ENCODE measurements around the gene EIF2S3B. TPM values are rescaled to one million over a fixed set of nuclear protein-coding genes. Genes with fewer than 3 reads are reported as not detected.
"Not testable (repeated sequence)": the region's sequence is repeated elsewhere in the genome, so short reads cannot be mapped to it uniquely, and the experiment has no call there.

The EIF2S3B gene
- 0.41 TPM for polyA plus RNA-seq

DNA sequence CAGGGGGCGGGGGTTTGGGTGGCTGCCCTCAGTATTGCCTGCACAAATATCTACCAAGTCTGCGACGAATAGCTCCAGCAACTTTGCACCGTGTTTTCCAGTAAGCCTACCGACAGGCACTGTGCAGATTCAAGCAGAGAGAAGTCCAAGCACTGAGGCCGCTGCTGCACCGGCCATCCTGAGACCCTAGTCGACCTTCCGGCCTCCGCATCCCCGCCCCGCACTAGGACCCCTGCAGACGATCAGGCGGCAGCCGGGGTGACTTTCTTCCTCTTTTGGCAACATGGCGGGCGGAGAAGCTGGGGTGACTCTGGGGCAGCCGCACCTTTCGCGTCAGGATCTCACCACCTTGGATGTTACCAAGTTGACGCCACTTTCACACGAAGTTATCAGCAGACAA is at the start of gene EIF2S3B:
Gene EIF2S3B, plus strand, starts transcription at position 271 of the 400 bp plus-strand sequence. Its CDS starts 13 bp downstream, at position 284.
- no peaks in the 10 kb centered on the region for H3K36me3 Mint-ChIP-seq
- H3K27me3 Mint-ChIP-seq: peaks cover 4% of the 10 kb centered on the region
- H3K4me1 Mint-ChIP-seq: no peaks in the 10 kb centered on the region
- H3K4me3 Mint-ChIP-seq: no peak within 1 kb of the TSS
- H3K9me3 Mint-ChIP-seq: peaks cover 0 to 4% (median 3%) of the 10 kb centered on the region in 3 donors
- H3K27ac Mint-ChIP-seq: no peak within 1 kb of the TSS

DNA sequence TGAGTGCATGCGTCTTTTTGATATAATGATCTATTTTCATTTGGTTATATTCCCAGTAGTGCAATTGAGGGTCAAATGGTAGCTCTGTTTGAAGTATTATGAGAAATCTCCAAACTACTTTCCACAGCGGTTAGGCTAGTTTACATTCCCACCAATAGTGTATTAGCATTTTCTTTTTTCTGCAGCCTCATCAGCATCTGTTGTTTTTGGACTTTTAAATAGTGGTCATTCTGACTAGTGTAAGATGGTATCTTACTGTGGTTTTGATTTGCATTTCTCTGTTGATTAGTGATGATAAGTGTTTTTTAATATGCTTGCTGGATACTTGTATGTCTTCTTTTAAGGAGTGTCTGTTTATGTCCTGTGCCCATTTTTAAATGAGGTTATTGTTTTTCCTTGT is 48.8 kb upstream of the EIF2S3B start:
- Mint-ChIP-seq H3K27ac (no peak overlapping the region), H3K4me1 (no peaks in the 10 kb centered on the region), H3K4me3 (no peak overlapping the region), H3K9me3 (peaks cover 12 to 33% (median 15%) of the 10 kb centered on the region in 3 donors), H3K27me3 (no peaks in the 10 kb centered on the region), H3K36me3 (peaks cover 2% of the 10 kb centered on the region)

DNA sequence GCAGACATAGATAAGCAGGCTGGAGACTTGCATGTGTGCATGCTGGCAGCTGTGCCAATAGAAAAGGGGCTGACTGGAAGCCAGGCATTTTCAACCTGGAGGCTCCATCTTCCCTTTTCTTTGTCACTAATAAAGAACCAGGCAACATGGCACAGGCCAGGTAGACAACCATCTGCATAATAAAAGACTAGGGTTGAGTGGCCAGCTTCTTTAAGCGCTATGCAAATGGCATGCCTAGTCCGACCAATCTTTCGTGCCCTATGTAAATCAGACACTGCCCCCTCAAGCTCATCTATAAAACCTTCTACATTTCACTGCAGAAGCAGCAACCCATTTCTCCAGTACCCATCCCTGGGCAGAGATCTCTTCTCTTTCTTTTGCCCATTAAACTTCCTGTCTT is 47.9 kb upstream of the EIF2S3B start:
- no peak overlapping the region for H3K27ac Mint-ChIP-seq
- H3K4me1 Mint-ChIP-seq: no peaks in the 10 kb centered on the region
- H3K36me3 Mint-ChIP-seq: peaks cover 2% of the 10 kb centered on the region
- no peaks in the 10 kb centered on the region for H3K27me3 Mint-ChIP-seq
- H3K9me3 Mint-ChIP-seq: peaks cover 12 to 33% (median 18%) of the 10 kb centered on the region in 3 donors
- H3K4me3 Mint-ChIP-seq: no peak overlapping the region

DNA sequence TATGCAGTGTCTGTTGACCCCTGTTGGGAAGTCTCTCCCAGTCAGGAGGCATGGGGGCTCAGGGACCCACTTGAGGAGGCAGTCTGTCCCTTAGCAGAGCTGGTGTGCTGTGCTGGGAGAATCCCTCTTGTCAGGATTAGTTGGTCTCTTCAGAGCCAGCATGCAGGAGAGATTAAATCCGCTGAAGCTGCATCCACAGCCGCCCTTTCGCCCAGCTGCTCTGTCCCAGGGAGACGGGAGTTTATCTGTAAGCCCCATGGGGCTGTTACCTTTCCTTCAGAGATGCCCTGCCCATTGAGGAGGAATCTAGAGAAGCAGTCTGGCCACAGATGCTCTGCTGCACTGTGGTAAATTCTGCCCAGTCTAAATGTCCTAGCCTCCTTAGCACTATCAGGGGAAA is 39.4 kb upstream of the EIF2S3B start:
- H3K9me3 Mint-ChIP-seq: peaks cover 0 to 6% (median 0%) of the 10 kb centered on the region in 3 donors

DNA sequence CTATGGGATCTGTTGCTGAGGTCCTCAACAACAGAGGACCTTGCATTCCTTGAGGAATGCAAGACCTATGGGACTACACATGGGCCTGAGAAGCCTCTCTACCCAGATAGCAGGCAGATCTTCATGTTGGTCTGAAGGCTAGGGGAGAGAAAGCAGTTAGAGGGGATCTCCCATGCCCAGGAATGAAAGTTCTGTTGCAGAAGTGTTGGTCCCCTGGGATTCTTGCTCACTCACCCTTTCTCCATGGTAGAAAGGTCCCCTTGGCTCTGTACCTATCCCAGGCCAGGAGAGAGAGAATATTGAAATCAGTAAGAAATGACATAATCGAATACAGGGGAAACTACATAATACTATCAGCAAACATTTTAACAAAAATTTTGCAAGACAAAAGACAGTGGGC is 36.0 kb upstream of the EIF2S3B start:
- Mint-ChIP-seq H3K27me3 (peaks cover 9% of the 10 kb centered on the region), H3K9me3 (peaks cover 0 to 2% (median 2%) of the 10 kb centered on the region in 3 donors), H3K36me3 (no peaks in the 10 kb centered on the region), H3K27ac (no peak overlapping the region), H3K4me3 (no peak overlapping the region), H3K4me1 (no peaks in the 10 kb centered on the region)

More for the DNA sequence above, 39.4 kb upstream of the EIF2S3B start:
- H3K36me3 Mint-ChIP-seq: no peaks in the 10 kb centered on the region
- no peak overlapping the region for H3K27ac Mint-ChIP-seq
- peaks cover 0 to 2% (median 0%) of the 10 kb centered on the region in 3 donors for H3K4me1 Mint-ChIP-seq
- H3K4me3 Mint-ChIP-seq: no peak overlapping the region
- H3K27me3 Mint-ChIP-seq: peaks cover 9% of the 10 kb centered on the region

DNA sequence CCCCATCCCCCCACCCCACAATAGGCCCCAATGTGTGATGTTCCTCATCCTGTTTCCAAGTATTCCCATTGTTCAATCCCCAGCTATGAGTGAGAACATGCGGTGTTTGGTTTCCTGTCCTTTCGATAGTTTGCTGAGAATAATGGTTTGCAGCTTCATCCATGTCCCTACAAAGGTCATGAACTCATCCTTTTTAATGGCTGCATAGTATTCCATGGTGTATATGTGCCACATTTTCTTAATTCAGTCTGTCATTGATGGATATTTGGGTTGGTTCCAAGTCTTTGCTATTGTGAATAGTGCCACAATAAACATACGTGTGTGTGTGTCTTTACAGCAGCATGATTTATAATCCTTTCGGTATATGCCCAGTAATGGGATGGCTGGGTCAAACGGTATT is 32.9 kb upstream of the EIF2S3B start:
- not testable (repeated sequence) for H3K27ac Mint-ChIP-seq, H3K9me3 Mint-ChIP-seq, H3K27me3 Mint-ChIP-seq, H3K4me3 Mint-ChIP-seq, H3K36me3 Mint-ChIP-seq, H3K4me1 Mint-ChIP-seq

DNA sequence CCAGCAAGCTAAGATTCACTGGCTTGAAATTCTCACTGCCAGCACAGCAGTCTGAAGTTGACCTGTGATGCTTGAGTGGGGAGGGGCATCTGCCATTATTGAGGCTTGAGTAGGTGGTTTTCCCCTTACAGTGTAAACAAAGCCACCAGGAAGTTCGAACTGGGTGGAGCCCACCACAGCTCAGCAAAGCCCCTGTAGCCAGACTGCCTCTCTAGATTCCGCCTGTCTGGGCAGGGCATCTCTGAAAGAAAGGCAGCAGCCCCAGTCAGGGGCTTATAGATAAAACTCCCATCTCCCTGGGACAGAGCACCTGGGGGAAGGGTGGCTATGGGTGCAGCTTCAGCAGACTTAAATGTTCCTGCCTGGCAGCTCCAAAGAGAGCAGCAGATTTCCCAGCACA is 23.8 kb upstream of the EIF2S3B start:
- H3K4me1 Mint-ChIP-seq, H3K36me3 Mint-ChIP-seq, H3K4me3 Mint-ChIP-seq, H3K27me3 Mint-ChIP-seq, H3K9me3 Mint-ChIP-seq, H3K27ac Mint-ChIP-seq: not testable (repeated sequence)

DNA sequence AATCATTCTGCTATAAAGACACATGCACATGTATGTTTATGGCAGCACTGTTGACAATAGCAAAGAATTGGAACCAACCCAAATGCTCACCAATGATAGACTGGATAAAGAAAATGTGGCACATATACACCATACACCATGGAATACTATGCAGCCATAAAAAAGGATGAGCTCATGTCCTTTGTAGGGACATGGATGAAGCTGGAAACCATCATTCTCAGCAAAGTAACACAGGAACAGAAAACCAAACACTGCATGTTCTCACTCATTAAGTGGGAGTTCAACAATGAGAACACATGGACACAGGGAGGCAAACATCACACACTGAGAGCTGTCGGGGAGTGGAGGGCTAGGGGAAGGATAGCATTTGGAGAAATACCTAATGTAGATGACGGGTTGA is 18.4 kb upstream of the EIF2S3B start:
- H3K27me3 Mint-ChIP-seq, H3K9me3 Mint-ChIP-seq: not testable (repeated sequence)

DNA sequence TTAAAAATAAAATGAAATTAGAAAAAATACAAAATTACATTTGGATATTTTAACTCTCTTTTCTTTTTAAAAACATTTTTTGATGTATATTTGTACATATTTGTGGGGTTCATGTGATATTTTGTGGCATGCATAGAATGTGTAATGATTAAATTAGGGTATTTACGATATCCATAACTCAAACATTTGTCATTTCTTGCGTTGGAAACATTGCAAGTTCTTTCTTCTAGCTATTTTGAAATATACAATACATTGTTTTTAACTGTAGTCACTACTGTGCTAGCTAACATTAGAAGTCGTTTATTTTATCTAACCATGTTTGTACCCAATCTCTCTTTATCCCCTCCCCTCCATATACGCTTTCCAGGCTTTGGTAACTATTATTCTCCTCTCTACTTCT is 13.9 kb upstream of the EIF2S3B start:
- Mint-ChIP-seq H3K9me3 (peaks cover 0 to 3% (median 3%) of the 10 kb centered on the region in 3 donors), H3K4me1 (peaks cover 0 to 1% (median 0%) of the 10 kb centered on the region in 3 donors), H3K4me3 (no peak overlapping the region), H3K36me3 (peaks cover 2% of the 10 kb centered on the region), H3K27me3 (peaks cover 6% of the 10 kb centered on the region), H3K27ac (no peak overlapping the region)

More for the DNA sequence above, 18.4 kb upstream of the EIF2S3B start:
- H3K4me3 Mint-ChIP-seq, H3K36me3 Mint-ChIP-seq, H3K27ac Mint-ChIP-seq, H3K4me1 Mint-ChIP-seq: not testable (repeated sequence)

DNA sequence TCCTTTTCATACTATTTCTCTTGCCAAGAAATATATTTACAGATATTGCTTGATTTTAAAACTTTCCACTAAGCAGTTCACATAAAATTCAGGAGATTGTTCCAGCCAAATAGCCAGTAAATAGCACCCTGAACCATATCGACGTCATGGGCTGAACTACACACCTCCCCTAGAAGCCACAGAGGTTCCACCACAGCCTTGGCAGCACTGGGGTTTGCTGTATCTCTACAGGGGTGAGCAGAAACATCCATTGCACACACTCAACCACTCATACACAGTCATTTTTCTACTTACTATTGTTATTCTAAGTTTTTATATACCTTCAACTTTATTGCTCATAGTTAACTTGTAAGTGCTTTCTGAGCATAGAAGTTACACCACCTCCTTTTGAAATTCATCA is 8.1 kb upstream of the EIF2S3B start:
- Mint-ChIP-seq H3K9me3 (no peaks in the 10 kb centered on the region), H3K36me3 (peaks cover 2% of the 10 kb centered on the region), H3K27me3 (peaks cover 4% of the 10 kb centered on the region), H3K4me3 (no peak overlapping the region), H3K4me1 (peaks cover 0 to 1% (median 0%) of the 10 kb centered on the region in 3 donors), H3K27ac (no peak overlapping the region)

DNA sequence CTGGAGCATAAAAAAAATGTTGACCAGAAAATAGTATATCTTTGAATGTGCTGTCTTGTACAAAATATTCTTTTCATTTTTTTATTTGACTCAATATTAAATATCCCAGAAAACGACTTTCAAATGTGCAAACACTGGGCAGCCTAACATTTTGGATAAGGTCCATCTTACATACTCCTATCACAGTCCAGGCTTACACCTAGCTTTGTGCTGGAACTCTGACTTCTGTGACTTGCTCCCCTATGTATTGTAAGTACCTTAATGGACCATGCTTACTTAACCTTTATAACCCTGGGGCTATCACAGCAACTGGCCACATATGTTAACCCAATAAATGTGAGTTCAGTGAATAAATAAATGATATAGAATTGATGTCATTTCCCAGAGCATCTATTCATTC is 7.6 kb upstream of the EIF2S3B start:
- Mint-ChIP-seq H3K36me3 (peaks cover 2% of the 10 kb centered on the region), H3K27ac (no peak overlapping the region), H3K27me3 (peaks cover 4% of the 10 kb centered on the region), H3K4me1 (peaks cover 0 to 1% (median 0%) of the 10 kb centered on the region in 3 donors), H3K4me3 (no peak overlapping the region), H3K9me3 (no peaks in the 10 kb centered on the region)

DNA sequence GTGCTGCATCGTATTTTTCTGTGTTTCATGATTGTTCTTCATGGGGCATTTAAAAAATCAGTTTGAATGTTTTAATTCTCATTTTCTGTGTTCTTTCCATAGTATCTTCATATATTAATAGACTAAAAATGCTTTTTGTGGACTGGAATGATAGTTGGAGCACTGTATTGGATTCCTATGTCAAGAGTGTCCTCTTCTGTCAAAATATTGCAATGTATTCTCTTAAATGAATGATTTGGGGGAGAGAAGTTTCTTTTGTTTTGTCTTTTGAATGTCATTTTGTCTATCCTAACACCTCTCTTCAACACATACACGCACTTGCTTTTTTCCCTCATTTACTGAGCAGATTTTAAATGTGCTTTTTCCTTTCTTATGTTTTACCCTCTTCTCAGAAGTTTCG is 4.7 kb upstream of the EIF2S3B start:
- peaks cover 4% of the 10 kb centered on the region for H3K27me3 Mint-ChIP-seq
- H3K4me1 Mint-ChIP-seq: no peaks in the 10 kb centered on the region
- H3K4me3 Mint-ChIP-seq: no peak overlapping the region
- H3K9me3 Mint-ChIP-seq: no peaks in the 10 kb centered on the region
- H3K27ac Mint-ChIP-seq: no peak overlapping the region
- H3K36me3 Mint-ChIP-seq: no peaks in the 10 kb centered on the region

DNA sequence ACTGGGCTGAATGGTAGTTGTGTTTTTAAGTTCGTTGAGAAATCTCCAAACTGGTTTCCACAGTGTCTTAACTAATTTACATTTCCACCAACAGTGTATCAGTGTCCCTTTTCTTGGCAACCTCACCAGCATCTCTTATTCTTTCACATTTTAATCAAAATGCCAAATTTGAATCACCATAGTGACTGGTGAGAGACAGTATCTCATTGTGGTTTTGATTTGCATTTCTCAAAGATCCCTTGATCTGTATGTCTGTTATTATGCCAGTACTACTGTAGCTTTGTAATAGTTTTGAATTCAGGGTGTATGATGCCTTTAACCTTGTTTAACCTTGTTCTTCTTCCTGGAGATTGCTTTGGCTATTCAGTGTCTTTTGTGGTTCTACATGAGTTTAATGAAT is 2.2 kb upstream of the EIF2S3B start:
- H3K4me3 Mint-ChIP-seq: no peak overlapping the region
- no peak overlapping the region for H3K27ac Mint-ChIP-seq
- H3K4me1 Mint-ChIP-seq: no peaks in the 10 kb centered on the region
- H3K9me3 Mint-ChIP-seq: peaks cover 0 to 4% (median 2%) of the 10 kb centered on the region in 3 donors
- peaks cover 4% of the 10 kb centered on the region for H3K27me3 Mint-ChIP-seq
- H3K36me3 Mint-ChIP-seq: no peaks in the 10 kb centered on the region

DNA sequence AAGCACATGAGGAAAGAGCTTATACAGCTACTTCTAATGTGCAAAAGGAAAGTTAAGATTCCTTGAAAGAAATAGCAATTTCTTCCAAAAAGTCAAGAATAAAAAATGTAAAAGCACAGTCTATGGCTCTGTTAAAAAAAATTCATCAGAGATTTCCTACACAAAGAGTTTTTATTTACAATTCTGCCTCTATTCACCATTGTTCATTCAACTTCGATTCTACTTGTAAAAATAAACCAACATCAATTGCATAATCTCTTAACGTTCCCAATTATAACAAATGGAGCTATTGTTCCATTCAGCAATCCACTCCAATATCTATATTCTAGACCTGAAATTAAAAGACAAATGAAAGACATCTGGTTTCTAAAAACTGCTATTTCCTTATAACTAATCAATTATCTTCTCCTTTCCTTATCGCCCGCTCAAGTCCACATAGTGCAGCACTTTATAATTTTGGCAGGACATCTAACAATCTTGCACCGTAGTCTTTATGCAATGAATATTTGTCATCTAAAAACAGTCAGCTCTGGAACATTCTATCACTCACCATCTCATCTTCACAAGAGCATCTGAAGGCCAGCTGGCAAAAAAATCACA is 6.2 kb downstream of the EIF2S3B start:
- Mint-ChIP-seq H3K4me1 (no peaks in the 10 kb centered on the region), H3K36me3 (no peaks in the 10 kb centered on the region), H3K4me3 (no peak overlapping the region), H3K9me3 (peaks cover 0 to 4% (median 3%) of the 10 kb centered on the region in 3 donors), H3K27me3 (no peaks in the 10 kb centered on the region), H3K27ac (no peak overlapping the region)

DNA sequence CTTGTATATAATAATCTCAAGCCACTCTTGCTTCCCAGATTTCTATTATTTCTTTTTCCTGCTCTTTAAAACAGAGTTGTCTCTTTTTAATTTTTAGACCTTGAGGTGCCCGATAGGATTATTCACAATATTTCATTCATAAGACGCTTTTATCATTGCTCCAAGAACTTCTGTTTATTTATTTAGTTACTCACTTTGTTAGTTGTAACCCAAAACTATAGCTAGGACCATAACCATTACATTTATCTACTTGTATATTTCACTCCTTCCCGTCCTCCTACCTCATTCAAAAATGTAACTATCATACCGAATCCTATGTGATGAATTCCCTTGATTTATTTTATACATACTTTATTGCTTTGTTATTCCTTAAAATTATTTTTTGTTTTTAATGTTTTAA is 7.1 kb downstream of the EIF2S3B start:
- H3K4me1 Mint-ChIP-seq: no peaks in the 10 kb centered on the region
- H3K9me3 Mint-ChIP-seq: peaks cover 0 to 4% (median 3%) of the 10 kb centered on the region in 3 donors
- no peak overlapping the region for H3K4me3 Mint-ChIP-seq
- H3K27ac Mint-ChIP-seq: no peak overlapping the region
- no peaks in the 10 kb centered on the region for H3K27me3 Mint-ChIP-seq
- H3K36me3 Mint-ChIP-seq: no peaks in the 10 kb centered on the region

DNA sequence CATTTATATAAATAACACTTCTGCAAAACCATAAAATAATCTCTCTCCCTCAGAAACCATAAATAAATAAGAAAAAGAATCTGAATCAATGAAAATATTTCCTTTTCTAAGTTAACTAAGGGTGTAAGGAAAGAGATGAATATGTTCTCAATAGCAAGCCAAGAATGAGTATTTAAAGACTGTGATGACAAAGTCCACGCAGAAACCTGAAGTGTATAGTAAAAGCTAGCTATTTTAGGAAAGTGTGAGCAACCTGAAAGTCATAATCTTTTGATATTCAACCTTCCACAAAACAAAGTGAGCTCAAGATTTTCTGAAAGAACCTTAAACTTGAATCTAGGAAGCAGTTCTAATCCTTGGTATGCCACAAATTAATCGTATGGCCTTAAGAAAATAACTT is 15.9 kb downstream of the EIF2S3B start:
- Mint-ChIP-seq H3K9me3 (no peaks in the 10 kb centered on the region), H3K27ac (no peak overlapping the region), H3K4me1 (no peaks in the 10 kb centered on the region), H3K27me3 (no peaks in the 10 kb centered on the region), H3K4me3 (no peak overlapping the region), H3K36me3 (no peaks in the 10 kb centered on the region)
